Gastroesophageal sphincter (tissue), 3 donors: Measurements from ENCODE around the gene CD320.

Source experiments
- EP300 ChIP-seq: sonication (generic); formaldehyde crosslinking; IDR thresholded peaks from one replicate; pipeline ENCODE4 v1.6.1; 2017; ENCODE audit warnings: antibody characterized with exemption, mild to moderate bottlenecking
- POLR2A ChIP-seq, 2 donors: fragments of 450-650 bp; IDR thresholded peaks; one replicate each; pipeline ENCODE4 v1.6.1; 2017; ENCODE audit warnings: antibody characterized with exemption in 2 of 2, mild to moderate bottlenecking in 2 of 2, moderate library complexity in 1 of 2
- POLR2AphosphoS5 ChIP-seq: sonication (generic); formaldehyde crosslinking; IDR thresholded peaks from one replicate; pipeline ENCODE4 v1.6.1; 2017; ENCODE audit warnings: antibody characterized with exemption
- TF ChIP-seq, protein P1 (sequence below), 4 experiments: fragments of 200-600 bp in 2 of 4; fragments of 450-650 bp in 2 of 4; sonication (generic) in 1 of 4; IDR thresholded peaks; one replicate each; pipeline ENCODE4 v1.5.1; 2017 to 2019; ENCODE audit warnings: antibody characterized with exemption in 4 of 4, mild to moderate bottlenecking in 2 of 4, moderate library complexity in 2 of 4

DNA sequence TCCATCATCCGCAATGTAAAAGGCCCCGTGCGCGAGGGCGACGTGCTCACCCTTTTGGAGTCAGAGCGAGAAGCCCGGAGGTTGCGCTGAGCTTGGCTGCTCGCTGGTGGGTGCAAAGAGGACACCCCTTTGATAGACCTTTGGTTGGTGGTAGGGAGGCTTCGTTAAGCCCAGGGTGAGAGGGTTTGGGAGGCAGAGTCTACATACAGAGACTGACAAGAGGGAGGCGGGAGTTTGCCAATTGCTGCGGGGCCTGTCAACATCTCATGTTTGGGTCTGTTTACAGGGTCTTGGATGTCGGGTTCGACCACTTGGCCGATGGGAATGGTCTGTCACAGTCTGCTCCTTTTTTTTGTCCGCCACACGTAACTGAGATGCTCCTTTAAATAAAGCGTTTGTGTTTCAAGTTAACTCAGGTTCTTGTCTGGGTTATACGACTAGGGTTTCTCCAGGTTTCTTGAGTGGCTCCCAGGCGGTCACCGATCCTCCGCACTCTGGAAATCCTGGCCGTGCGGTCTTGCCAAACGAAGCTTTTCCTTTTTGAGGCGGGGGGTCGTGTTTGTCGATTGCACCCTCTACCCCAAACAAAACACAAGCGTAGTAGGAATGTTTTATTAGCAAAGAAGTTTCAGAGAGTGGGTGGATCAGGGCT lies 14.0 kb upstream of the CD320 start:
- TF ChIP-seq EP300 (no peak), POLR2AphosphoS5 (no peak), POLR2A (IDR thresholded peaks at IDR 0.05) (no peak)
- TF ChIP-seq, protein P1, sequence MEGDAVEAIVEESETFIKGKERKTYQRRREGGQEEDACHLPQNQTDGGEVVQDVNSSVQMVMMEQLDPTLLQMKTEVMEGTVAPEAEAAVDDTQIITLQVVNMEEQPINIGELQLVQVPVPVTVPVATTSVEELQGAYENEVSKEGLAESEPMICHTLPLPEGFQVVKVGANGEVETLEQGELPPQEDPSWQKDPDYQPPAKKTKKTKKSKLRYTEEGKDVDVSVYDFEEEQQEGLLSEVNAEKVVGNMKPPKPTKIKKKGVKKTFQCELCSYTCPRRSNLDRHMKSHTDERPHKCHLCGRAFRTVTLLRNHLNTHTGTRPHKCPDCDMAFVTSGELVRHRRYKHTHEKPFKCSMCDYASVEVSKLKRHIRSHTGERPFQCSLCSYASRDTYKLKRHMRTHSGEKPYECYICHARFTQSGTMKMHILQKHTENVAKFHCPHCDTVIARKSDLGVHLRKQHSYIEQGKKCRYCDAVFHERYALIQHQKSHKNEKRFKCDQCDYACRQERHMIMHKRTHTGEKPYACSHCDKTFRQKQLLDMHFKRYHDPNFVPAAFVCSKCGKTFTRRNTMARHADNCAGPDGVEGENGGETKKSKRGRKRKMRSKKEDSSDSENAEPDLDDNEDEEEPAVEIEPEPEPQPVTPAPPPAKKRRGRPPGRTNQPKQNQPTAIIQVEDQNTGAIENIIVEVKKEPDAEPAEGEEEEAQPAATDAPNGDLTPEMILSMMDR (IDR thresholded peaks at IDR 0.05) = no peak
